ENCODE measurements around the gene REEP3. TPM values are rescaled to one million over a fixed set of nuclear protein-coding genes. Genes with fewer than 3 reads are reported as not detected.

REEP3 gene
- total and polyA plus RNA-seq, 2 donors: 11.2 to 11.9 TPM

DNA sequence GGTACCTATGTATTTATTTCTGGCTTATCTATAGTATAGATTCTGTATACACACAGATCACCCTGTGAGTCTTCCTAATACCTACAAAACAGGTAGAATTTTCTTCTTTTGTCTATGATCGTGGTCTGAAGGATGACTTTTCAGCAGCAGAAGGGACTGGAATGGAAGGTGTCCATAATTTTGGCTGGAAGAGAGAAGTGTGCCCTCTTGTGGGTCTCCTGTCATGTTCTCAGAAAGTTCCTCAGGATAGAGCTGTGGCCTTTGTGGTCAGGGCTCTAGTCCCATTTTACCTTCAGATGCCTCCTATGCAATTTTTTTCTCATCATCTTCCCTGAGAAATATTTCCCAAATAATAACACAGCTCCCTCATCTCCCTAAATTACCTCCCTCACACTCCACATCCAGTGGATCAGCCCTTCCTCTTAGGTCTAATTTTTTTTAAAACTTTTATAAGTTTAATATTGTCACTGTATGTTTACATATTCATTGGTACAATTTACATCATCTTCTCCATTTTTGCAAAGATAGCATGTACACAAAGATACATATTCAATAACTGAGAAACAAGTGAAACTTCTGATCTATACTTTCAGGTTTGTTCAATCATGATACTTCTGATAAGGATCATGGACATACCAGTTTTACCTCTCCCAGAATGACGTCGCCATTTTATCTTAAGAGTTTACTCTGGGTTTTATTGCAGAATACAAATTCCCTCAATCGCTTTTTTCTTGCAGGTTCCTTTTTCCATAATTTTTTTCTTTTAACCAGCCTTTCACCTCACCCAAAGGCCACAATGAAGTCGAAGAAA lies 112.7 kb downstream of the REEP3 start:
- Histone ChIP-seq H3K27ac (ENCODE audit: low read depth in 1 of 2, low read length in 1 of 2) (no peak overlapping the region), H3K4me3 (ENCODE audit: low read length in 2 of 2) (no peak overlapping the region), H3K27me3 (ENCODE audit: control insufficient read depth in 2 of 2, insufficient read depth in 1 of 2, low read length in 1 of 2) (peaks cover 0 to 5% of the 10 kb centered on the region in 2 donors), H3K9me3 (ENCODE audit: control insufficient read depth in 2 of 2, insufficient read depth in 1 of 2, low read length in 1 of 2) (no peaks in the 10 kb centered on the region), H3K36me3 (ENCODE audit: control insufficient read depth in 2 of 2, insufficient read depth in 2 of 2, low read length in 1 of 2) (no peaks in the 10 kb centered on the region), H3K4me1 (ENCODE audit: control insufficient read depth in 2 of 2, insufficient read depth in 2 of 2, low read length in 2 of 2) (peaks cover 0 to 14% of the 10 kb centered on the region in 2 donors)
- peak in 1 of 9 donors; percentile 15 for DNase-seq (ENCODE audit: low read depth in 6 of 9, low spot score in 9 of 9)
- WGBS: 81% methylated on average over 5 of the region's 5 CpGs

DNA sequence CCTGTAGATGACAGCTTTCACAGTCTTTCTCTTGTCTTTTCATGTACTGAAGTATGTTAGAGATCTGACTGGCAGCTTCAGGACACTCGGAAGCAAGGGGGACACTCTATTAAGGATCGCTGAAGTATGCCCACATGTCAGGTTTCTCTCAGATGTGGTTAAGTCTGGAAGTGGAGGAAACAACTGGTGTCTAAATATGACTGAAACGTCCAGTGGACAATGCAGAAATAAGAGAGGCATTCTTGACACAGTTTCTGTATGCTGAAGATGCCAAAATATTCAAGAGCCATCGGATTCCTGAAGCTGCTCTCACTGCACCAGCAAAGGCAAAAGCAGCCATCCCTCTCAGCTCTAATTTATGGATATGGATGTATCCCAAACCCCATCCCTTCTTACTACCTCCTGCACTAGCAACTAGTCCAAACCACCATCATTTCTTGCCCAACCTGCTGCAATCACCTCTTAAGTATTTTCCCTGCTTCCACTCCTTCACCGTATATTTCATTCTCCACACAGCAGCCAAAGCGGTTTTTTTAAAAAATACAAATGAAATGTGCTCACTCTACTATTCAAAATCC lies 113.4 kb downstream of the REEP3 start:
- WGBS: 72% methylated on average over 6 of the region's 6 CpGs
- Histone ChIP-seq H3K27ac (ENCODE audit: low read depth in 1 of 2, low read length in 1 of 2) (no peak overlapping the region), H3K4me3 (ENCODE audit: low read length in 2 of 2) (no peak overlapping the region), H3K27me3 (ENCODE audit: control insufficient read depth in 2 of 2, insufficient read depth in 1 of 2, low read length in 1 of 2) (peaks cover 0 to 5% of the 10 kb centered on the region in 2 donors), H3K9me3 (ENCODE audit: control insufficient read depth in 2 of 2, insufficient read depth in 1 of 2, low read length in 1 of 2) (no peaks in the 10 kb centered on the region), H3K36me3 (ENCODE audit: control insufficient read depth in 2 of 2, insufficient read depth in 2 of 2, low read length in 1 of 2) (no peaks in the 10 kb centered on the region), H3K4me1 (ENCODE audit: control insufficient read depth in 2 of 2, insufficient read depth in 2 of 2, low read length in 2 of 2) (peaks cover 0 to 8% of the 10 kb centered on the region in 2 donors)
- no peak for DNase-seq (ENCODE audit: low read depth in 6 of 9, low spot score in 9 of 9)

DNA sequence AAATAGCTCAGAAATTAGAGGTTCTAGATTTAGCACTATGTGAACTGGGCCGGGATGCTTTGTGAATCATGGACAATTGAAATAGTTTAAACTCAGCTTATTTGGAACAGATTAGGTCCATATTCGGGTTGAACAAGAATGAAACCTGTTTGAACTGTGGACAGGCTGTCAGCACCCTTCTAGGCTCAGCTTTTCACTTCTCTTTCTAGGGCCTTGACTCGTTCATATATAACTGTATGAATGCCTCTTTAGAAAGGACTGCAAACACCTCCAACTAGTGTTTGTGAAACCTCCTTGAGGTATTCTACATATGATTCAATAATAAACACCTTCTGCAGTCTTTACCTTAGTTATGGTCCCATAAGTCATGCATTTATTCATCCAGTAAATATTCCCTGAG lies 115.6 kb downstream of the REEP3 start:
- Histone ChIP-seq H3K4me3 (ENCODE audit: low read length in 2 of 2) (no peak overlapping the region), H3K9me3 (ENCODE audit: control insufficient read depth in 2 of 2, insufficient read depth in 1 of 2, low read length in 1 of 2) (no peaks in the 10 kb centered on the region), H3K27me3 (ENCODE audit: control insufficient read depth in 2 of 2, insufficient read depth in 1 of 2, low read length in 1 of 2) (no peaks in the 10 kb centered on the region), H3K27ac (ENCODE audit: low read depth in 1 of 2, low read length in 1 of 2) (no peak overlapping the region), H3K36me3 (ENCODE audit: control insufficient read depth in 2 of 2, insufficient read depth in 2 of 2, low read length in 1 of 2) (no peaks in the 10 kb centered on the region), H3K4me1 (ENCODE audit: control insufficient read depth in 2 of 2, insufficient read depth in 2 of 2, low read length in 2 of 2) (no peaks in the 10 kb centered on the region)
- WGBS: 62% methylated on average over 3 of the region's 3 CpGs
- no peak for DNase-seq (ENCODE audit: low read depth in 6 of 9, low spot score in 9 of 9)

DNA sequence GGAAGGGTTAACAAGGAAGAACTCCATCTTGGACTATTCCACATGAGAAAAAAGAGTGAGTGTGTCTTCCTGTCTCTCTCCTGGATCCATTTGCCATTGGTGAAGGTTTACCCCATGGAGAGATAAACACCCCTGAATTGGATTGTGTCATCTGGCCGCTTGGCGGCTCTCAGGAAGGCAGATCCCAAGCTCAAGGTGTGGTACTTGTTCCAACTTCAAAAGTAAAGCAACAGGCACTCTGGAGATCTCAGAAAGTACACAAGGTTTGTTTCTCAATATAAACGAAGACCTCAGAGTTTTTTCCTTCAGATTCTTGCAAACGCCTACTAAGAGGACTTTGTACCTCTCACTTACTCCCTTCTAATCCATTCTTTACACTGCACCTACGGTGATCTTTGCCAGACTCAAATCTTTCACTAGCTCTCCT lies 116.7 kb downstream of the REEP3 start:
- Histone ChIP-seq H3K4me1 (ENCODE audit: control insufficient read depth in 2 of 2, insufficient read depth in 2 of 2, low read length in 2 of 2) (no peaks in the 10 kb centered on the region), H3K36me3 (ENCODE audit: control insufficient read depth in 2 of 2, insufficient read depth in 2 of 2, low read length in 1 of 2) (no peaks in the 10 kb centered on the region), H3K27me3 (ENCODE audit: control insufficient read depth in 2 of 2, insufficient read depth in 1 of 2, low read length in 1 of 2) (no peaks in the 10 kb centered on the region), H3K4me3 (ENCODE audit: low read length in 2 of 2) (no peak overlapping the region), H3K9me3 (ENCODE audit: control insufficient read depth in 2 of 2, insufficient read depth in 1 of 2, low read length in 1 of 2) (no peaks in the 10 kb centered on the region), H3K27ac (ENCODE audit: low read depth in 1 of 2, low read length in 1 of 2) (no peak overlapping the region)
- DNase-seq (ENCODE audit: low read depth in 6 of 9, low spot score in 9 of 9): no peak
- 97% methylated on average over 5 of the region's 5 CpGs for WGBS

DNA sequence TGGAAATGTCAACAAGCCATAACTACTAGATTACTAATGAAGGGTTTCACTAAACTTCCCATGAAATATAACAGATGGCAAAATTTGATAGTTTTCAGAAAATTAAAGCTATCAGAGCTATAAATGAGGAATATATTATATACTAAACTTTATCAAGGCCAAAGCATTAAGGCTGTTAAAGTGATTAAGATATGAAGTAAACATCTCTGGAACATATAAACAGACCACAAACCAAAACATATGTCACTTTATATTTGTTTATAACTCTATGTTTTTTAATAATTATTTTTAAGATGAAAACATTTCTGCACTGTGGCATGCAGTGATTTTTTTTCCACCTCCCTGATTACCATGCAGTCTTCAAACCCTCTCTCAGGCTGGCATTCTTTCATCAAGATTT lies 120.2 kb downstream of the REEP3 start:
- no peaks in the 10 kb centered on the region for H3K27me3 ChIP-seq (ENCODE audit: control insufficient read depth in 2 of 2, insufficient read depth in 1 of 2, low read length in 1 of 2)
- no peak for DNase-seq (ENCODE audit: low read depth in 6 of 9, low spot score in 9 of 9)

DNA sequence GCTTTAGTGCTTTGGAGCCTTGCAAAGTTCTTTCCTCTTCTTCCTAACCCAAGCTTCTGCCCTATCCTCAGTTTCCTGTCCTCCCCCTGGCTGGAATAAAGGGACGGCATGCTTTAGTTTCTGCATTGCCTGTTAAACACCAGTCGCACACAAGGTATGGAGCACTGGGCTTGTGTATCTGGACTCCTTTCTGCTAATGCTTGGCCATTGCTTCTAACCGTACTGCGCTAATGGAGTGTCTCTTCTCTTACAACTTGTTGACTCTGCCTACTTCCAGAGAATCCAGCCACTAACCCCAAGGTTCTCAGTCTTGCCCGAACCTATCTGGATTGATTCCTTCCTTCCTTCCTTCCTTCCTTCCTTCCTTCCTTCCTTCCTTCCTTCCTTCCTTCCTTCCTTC lies 120.6 kb downstream of the REEP3 start:
- no peak for DNase-seq (ENCODE audit: low read depth in 6 of 9, low spot score in 9 of 9)
- WGBS: 92% methylated on average over 5 of the region's 5 CpGs
- H3K27ac ChIP-seq (ENCODE audit: low read depth in 1 of 2, low read length in 1 of 2): no peak overlapping the region

More for the DNA sequence above, 120.2 kb downstream of the REEP3 start:
- H3K4me1 ChIP-seq (ENCODE audit: control insufficient read depth in 2 of 2, insufficient read depth in 2 of 2, low read length in 2 of 2): no peaks in the 10 kb centered on the region
- no peak overlapping the region for H3K4me3 ChIP-seq (ENCODE audit: low read length in 2 of 2)
- no peaks in the 10 kb centered on the region for H3K9me3 ChIP-seq (ENCODE audit: control insufficient read depth in 2 of 2, insufficient read depth in 1 of 2, low read length in 1 of 2)
- H3K27ac ChIP-seq (ENCODE audit: low read depth in 1 of 2, low read length in 1 of 2): no peak overlapping the region
- H3K36me3 ChIP-seq (ENCODE audit: control insufficient read depth in 2 of 2, insufficient read depth in 2 of 2, low read length in 1 of 2): no peaks in the 10 kb centered on the region

DNA sequence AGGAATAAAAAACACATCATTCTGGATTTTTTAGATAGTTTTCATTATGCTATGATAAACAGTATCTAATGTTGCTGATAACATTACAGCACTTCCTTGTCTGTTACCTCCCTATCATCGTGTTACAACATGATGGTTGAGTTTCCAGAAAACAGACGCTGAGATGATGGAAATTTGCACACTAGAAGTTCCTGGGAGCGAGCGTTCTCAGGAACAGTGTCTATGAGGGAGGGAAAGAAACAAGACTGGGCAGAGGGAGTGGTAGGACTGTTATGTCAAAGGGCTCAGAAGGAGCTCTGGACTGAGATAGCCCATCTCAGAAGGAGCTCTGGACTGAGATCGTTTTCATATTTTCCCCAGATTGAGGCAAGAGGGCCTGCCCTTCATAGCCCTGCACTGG lies 121.6 kb downstream of the REEP3 start:
- Histone ChIP-seq H3K36me3 (ENCODE audit: control insufficient read depth in 2 of 2, insufficient read depth in 2 of 2, low read length in 1 of 2) (no peaks in the 10 kb centered on the region), H3K27me3 (ENCODE audit: control insufficient read depth in 2 of 2, insufficient read depth in 1 of 2, low read length in 1 of 2) (no peaks in the 10 kb centered on the region), H3K4me1 (ENCODE audit: control insufficient read depth in 2 of 2, insufficient read depth in 2 of 2, low read length in 2 of 2) (no peaks in the 10 kb centered on the region), H3K4me3 (ENCODE audit: low read length in 2 of 2) (no peak overlapping the region), H3K27ac (ENCODE audit: low read depth in 1 of 2, low read length in 1 of 2) (no peak overlapping the region), H3K9me3 (ENCODE audit: control insufficient read depth in 2 of 2, insufficient read depth in 1 of 2, low read length in 1 of 2) (no peaks in the 10 kb centered on the region)
- 93% methylated on average over 5 of the region's 5 CpGs for WGBS
- DNase-seq (ENCODE audit: low read depth in 6 of 9, low spot score in 9 of 9): no peak

More for the DNA sequence above, 120.6 kb downstream of the REEP3 start:
- Histone ChIP-seq H3K9me3 (ENCODE audit: control insufficient read depth in 2 of 2, insufficient read depth in 1 of 2, low read length in 1 of 2) (no peaks in the 10 kb centered on the region), H3K4me3 (ENCODE audit: low read length in 2 of 2) (no peak overlapping the region), H3K4me1 (ENCODE audit: control insufficient read depth in 2 of 2, insufficient read depth in 2 of 2, low read length in 2 of 2) (no peaks in the 10 kb centered on the region), H3K36me3 (ENCODE audit: control insufficient read depth in 2 of 2, insufficient read depth in 2 of 2, low read length in 1 of 2) (no peaks in the 10 kb centered on the region), H3K27me3 (ENCODE audit: control insufficient read depth in 2 of 2, insufficient read depth in 1 of 2, low read length in 1 of 2) (no peaks in the 10 kb centered on the region)

DNA sequence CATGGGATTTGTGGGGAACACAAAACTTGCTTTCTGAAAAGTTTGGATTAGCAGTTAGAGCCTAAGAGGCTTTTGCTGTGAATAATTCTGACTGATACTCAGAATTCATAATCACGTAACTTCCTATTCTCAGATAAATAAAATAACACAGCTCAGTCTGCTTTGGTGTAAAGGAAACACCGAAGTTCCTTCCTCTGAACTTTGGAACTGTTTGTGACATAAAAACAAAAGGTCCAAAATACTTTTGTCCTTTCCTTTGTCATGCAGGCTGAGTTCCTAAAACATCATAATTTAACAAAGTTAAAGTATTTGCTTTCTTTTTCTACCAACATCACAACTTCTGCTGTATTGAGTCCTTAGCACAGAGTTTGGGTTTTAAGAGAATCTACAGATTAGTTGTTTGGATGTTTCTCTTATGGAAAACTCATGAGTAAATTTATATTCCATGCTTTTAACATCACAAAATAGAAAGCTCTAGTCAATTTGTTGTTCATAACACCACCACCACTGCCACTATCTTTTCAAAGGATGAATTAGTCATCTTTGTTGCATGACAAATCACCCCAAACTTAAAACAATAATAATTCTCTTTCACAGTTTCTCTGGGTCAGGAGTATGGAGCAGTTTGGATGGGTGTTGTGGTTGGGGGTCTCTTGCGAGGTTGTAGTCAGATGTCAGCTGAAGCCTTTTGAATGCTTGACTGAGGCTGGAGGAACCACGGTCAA lies 123.4 kb downstream of the REEP3 start:
- H3K27me3 ChIP-seq (ENCODE audit: control insufficient read depth in 2 of 2, insufficient read depth in 1 of 2, low read length in 1 of 2): no peaks in the 10 kb centered on the region
- no peak for DNase-seq (ENCODE audit: low read depth in 6 of 9, low spot score in 9 of 9)
- WGBS: 76% methylated on average over 4 of the region's 4 CpGs
- no peaks in the 10 kb centered on the region for H3K36me3 ChIP-seq (ENCODE audit: control insufficient read depth in 2 of 2, insufficient read depth in 2 of 2, low read length in 1 of 2)
- no peak overlapping the region for H3K4me3 ChIP-seq (ENCODE audit: low read length in 2 of 2)
- H3K27ac ChIP-seq (ENCODE audit: low read depth in 1 of 2, low read length in 1 of 2): no peak overlapping the region
- H3K9me3 ChIP-seq (ENCODE audit: control insufficient read depth in 2 of 2, insufficient read depth in 1 of 2, low read length in 1 of 2): no peaks in the 10 kb centered on the region
- no peaks in the 10 kb centered on the region for H3K4me1 ChIP-seq (ENCODE audit: control insufficient read depth in 2 of 2, insufficient read depth in 2 of 2, low read length in 2 of 2)

DNA sequence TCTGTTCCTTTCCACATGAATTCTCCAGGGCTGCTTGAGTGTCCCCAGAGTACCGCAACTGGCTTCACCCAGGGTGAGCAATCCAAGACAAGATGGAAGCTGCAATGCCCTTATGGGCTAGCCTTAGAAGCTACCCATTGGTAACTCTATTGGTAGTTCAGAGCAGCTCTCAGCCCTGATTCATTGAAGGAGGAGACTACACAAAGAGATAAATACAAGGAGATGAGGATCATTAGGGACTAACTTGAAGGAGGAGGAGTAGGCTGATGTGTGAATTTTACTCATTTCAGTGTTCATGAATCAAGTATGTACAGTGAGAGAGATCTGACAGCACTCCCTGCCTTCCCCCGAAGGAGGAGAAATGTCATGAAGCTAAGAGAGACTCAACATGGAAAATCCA lies 124.0 kb downstream of the REEP3 start:
- 98% methylated on average over 2 of the region's 2 CpGs for WGBS
- no peaks in the 10 kb centered on the region for H3K27me3 ChIP-seq (ENCODE audit: control insufficient read depth in 2 of 2, insufficient read depth in 1 of 2, low read length in 1 of 2)
- no peak overlapping the region for H3K4me3 ChIP-seq (ENCODE audit: low read length in 2 of 2)
- H3K9me3 ChIP-seq (ENCODE audit: control insufficient read depth in 2 of 2, insufficient read depth in 1 of 2, low read length in 1 of 2): no peaks in the 10 kb centered on the region
- H3K4me1 ChIP-seq (ENCODE audit: control insufficient read depth in 2 of 2, insufficient read depth in 2 of 2, low read length in 2 of 2): no peaks in the 10 kb centered on the region
- DNase-seq (ENCODE audit: low read depth in 6 of 9, low spot score in 9 of 9): no peak
- no peaks in the 10 kb centered on the region for H3K36me3 ChIP-seq (ENCODE audit: control insufficient read depth in 2 of 2, insufficient read depth in 2 of 2, low read length in 1 of 2)
- no peak overlapping the region for H3K27ac ChIP-seq (ENCODE audit: low read depth in 1 of 2, low read length in 1 of 2)

Data from thymus (tissue), 11 donors.